ENCODE data around the gene MYO1A. TPM values are rescaled to one million over a fixed set of nuclear protein-coding genes. Genes with fewer than 3 reads are reported as not detected.

The MYO1A gene
- under 1 TPM; 0.61 to 0.97 TPM for total RNA-seq

- Mint-ChIP-seq H3K27ac (no peak within 1 kb of the TSS), H3K9me3 (no peaks in the 10 kb centered on the region), H3K27me3 (no peaks in the 10 kb centered on the region), H3K4me3 (no peak within 1 kb of the TSS), H3K36me3 (peaks cover 9% of the 10 kb centered on the region), H3K4me1 (ENCODE audit: low read depth) (peaks cover 21% of the 10 kb centered on the region)
- DNase-seq, result no peak
- intact Hi-C loops (cut with micrococcal nuclease), result no loop called here
- CTCF ChIA-PET, result interaction anchor here (0.9 to 5.7 kb wide), 8 partner anchors 11 to 69 kb away, joined by 3 to 42 read pairs (median 4); partner anchors contain the start of genes STAT6 and ZBTB39
- POLR2A ChIA-PET, result interaction anchor here (0.6 kb wide), 1 partner anchor 87 kb away, joined by 3 read pairs; no protein-coding TSS in a partner anchor
Observed at GRCh38 chr12:57049890-57050289, at the start of gene MYO1A. TSS of gene MYO1A (minus strand) at chr12:57050129. CDS start at chr12:57048323, 1,806 bp downstream.

- intact Hi-C loops (cut with micrococcal nuclease), result no loop called here
- H3K4me1 Mint-ChIP-seq (ENCODE audit: low read depth), result peaks cover 34% of the 10 kb centered on the region
- ChIA-PET CTCF (interaction anchor here (1.0 to 14.4 kb wide), 5 partner anchors 12 to 83 kb away, joined by 3 to 251 read pairs (median 7); partner anchors contain the start of genes NEMP1 and STAT6), POLR2A (interaction anchor here (0.5 to 9.6 kb wide), 5 partner anchors 9 to 25 kb away, joined by 3 to 83 read pairs (median 4); partner anchors contain the start of gene STAT6)
- peak overlapping the region; percentile 65 for H3K27ac Mint-ChIP-seq
- H3K36me3 Mint-ChIP-seq, result peaks cover 57% of the 10 kb centered on the region
- H3K4me3 Mint-ChIP-seq, result no peak overlapping the region
- no peak for DNase-seq
- H3K9me3 Mint-ChIP-seq, result no peaks in the 10 kb centered on the region
- no peaks in the 10 kb centered on the region for H3K27me3 Mint-ChIP-seq
Observed at GRCh38 chr12:57099047-57099714, 49.3 kb upstream of the MYO1A start.

GRCh38 chr12:57098546-57098945 is 48.6 kb upstream of the MYO1A start:
- intact Hi-C loops (cut with micrococcal nuclease), result no loop called here
- Mint-ChIP-seq H3K36me3 (peaks cover 55% of the 10 kb centered on the region), H3K27ac (peak overlapping the region; percentile 65)

DNA sequence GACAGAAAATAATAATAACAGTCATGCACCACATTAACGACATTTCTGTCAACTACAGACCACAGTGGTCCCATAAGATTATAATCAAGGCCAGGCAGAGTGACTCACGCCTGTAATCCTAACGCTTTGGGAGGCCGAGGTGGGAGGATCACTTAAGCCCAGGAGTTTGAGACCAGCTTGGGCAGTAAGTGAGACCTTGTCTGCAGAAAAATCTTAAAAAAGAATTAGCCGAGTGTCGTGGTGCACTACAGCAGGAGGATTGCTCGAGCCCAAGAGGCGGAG is 47.6 kb upstream of the MYO1A start:
- H3K9me3 Mint-ChIP-seq, result no peaks in the 10 kb centered on the region
- H3K4me1 Mint-ChIP-seq (ENCODE audit: low read depth), result peaks cover 41% of the 10 kb centered on the region
- H3K36me3 Mint-ChIP-seq, result peaks cover 65% of the 10 kb centered on the region
- ChIA-PET CTCF (interaction anchor here (0.7 to 14.4 kb wide), 3 partner anchors 10 to 23 kb away, joined by 4 to 251 read pairs (median 62); partner anchors contain the start of genes NEMP1 and STAT6), POLR2A (interaction anchor here (1.7 to 9.6 kb wide), 2 partner anchors 10 to 13 kb away, joined by 5 to 83 read pairs; partner anchors contain the start of gene STAT6)
- no peak overlapping the region for H3K27ac Mint-ChIP-seq
- no peak overlapping the region for H3K4me3 Mint-ChIP-seq
- DNase-seq, result no peak
- H3K27me3 Mint-ChIP-seq, result no peaks in the 10 kb centered on the region
- intact Hi-C loops (cut with micrococcal nuclease), result no loop called here

More at GRCh38 chr12:57098546-57098945, 48.6 kb upstream of the MYO1A start:
- no peak overlapping the region for H3K4me3 Mint-ChIP-seq
- ChIA-PET CTCF (interaction anchor here (1.0 to 14.4 kb wide), 4 partner anchors 13 to 83 kb away, joined by 3 to 251 read pairs (median 34); partner anchors contain the start of genes NEMP1 and STAT6), POLR2A (interaction anchor here (0.5 to 9.6 kb wide), 4 partner anchors 8 to 25 kb away, joined by 3 to 83 read pairs (median 6); partner anchors contain the start of gene STAT6)
- no peak for DNase-seq
- H3K4me1 Mint-ChIP-seq (ENCODE audit: low read depth), result peaks cover 32% of the 10 kb centered on the region
- no peaks in the 10 kb centered on the region for H3K27me3 Mint-ChIP-seq
- no peaks in the 10 kb centered on the region for H3K9me3 Mint-ChIP-seq

- intact Hi-C loops (cut with micrococcal nuclease), result no loop called here
- no peak overlapping the region for H3K4me3 Mint-ChIP-seq
- CTCF ChIA-PET, result interaction anchor here (7.8 to 14.4 kb wide), 2 partner anchors 15 to 22 kb away, joined by 62 to 251 read pairs; partner anchors contain the start of genes NEMP1 and STAT6
- DNase-seq, result peak; percentile 8
- H3K36me3 Mint-ChIP-seq, result peaks cover 63% of the 10 kb centered on the region
- no peaks in the 10 kb centered on the region for H3K27me3 Mint-ChIP-seq
- no peaks in the 10 kb centered on the region for H3K9me3 Mint-ChIP-seq
- H3K27ac Mint-ChIP-seq, result peak overlapping the region; percentile 92
- H3K4me1 Mint-ChIP-seq (ENCODE audit: low read depth), result peaks cover 41% of the 10 kb centered on the region
- POLR2A ChIA-PET, result interaction anchor here (0.9 to 9.6 kb wide), 4 partner anchors 9 to 32 kb away, joined by 3 to 83 read pairs (median 4); partner anchors contain the start of gene STAT6
Observed at GRCh38 chr12:57096748-57097553, 47.0 kb upstream of the MYO1A start.

DNA sequence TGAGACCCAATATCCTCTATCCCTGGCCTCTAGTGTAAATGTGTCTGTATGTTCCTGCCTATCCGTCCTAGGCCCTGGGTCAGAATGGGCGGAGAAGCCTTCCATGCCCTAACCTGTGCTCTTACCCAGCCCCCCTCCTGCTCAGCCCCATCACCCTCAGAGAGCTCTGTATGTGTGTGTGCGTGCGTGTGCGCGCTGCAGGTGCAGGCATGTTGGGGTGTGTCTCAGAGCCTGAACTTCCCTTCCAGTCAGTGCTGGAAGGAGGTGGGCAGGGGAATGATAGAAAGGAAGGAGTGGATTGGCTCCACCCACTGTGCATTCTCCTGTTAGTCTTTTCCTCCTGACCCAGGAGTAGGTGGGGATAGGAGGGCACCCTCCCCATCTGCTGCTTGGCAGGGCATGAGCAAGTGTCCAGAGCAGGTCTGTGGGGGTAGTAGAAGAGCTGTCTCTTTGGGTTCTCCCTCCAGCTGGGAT is 46.2 kb upstream of the MYO1A start:
- POLR2A ChIA-PET, result interaction anchor here (0.9 to 9.6 kb wide), 5 partner anchors 8 to 32 kb away, joined by 3 to 83 read pairs (median 4); partner anchors contain the start of genes NEMP1 and STAT6
- H3K36me3 Mint-ChIP-seq, result peaks cover 68% of the 10 kb centered on the region
- peak overlapping the region; percentile 92 for H3K27ac Mint-ChIP-seq
- peaks cover 45% of the 10 kb centered on the region for H3K4me1 Mint-ChIP-seq (ENCODE audit: low read depth)
- no peak overlapping the region for H3K4me3 Mint-ChIP-seq
- H3K27me3 Mint-ChIP-seq, result no peaks in the 10 kb centered on the region
- CTCF ChIA-PET, result interaction anchor here (1.2 to 14.4 kb wide), 3 partner anchors 12 to 22 kb away, joined by 3 to 251 read pairs (median 62); partner anchors contain the start of genes NEMP1 and STAT6
- intact Hi-C loops (cut with micrococcal nuclease), result no loop called here
- H3K9me3 Mint-ChIP-seq, result no peaks in the 10 kb centered on the region
- DNase-seq, result peak; percentile 6

GRCh38 chr12:57095440-57095839 is 45.5 kb upstream of the MYO1A start:
- ChIA-PET POLR2A (interaction anchor here (1.2 to 9.6 kb wide), 3 partner anchors 11 to 17 kb away, joined by 4 to 83 read pairs (median 4); partner anchors contain the start of genes NEMP1 and STAT6), CTCF (interaction anchor here (1.2 to 14.4 kb wide), 3 partner anchors 13 to 21 kb away, joined by 3 to 251 read pairs (median 62); partner anchors contain the start of genes NEMP1 and STAT6)
- Mint-ChIP-seq H3K4me3 (no peak overlapping the region), H3K27me3 (no peaks in the 10 kb centered on the region), H3K36me3 (peaks cover 73% of the 10 kb centered on the region), H3K27ac (peak overlapping the region; percentile 92), H3K9me3 (no peaks in the 10 kb centered on the region), H3K4me1 (ENCODE audit: low read depth) (peaks cover 52% of the 10 kb centered on the region)
- intact Hi-C loops (cut with micrococcal nuclease), result no loop called here
- DNase-seq, result peak; percentile 9

DNA sequence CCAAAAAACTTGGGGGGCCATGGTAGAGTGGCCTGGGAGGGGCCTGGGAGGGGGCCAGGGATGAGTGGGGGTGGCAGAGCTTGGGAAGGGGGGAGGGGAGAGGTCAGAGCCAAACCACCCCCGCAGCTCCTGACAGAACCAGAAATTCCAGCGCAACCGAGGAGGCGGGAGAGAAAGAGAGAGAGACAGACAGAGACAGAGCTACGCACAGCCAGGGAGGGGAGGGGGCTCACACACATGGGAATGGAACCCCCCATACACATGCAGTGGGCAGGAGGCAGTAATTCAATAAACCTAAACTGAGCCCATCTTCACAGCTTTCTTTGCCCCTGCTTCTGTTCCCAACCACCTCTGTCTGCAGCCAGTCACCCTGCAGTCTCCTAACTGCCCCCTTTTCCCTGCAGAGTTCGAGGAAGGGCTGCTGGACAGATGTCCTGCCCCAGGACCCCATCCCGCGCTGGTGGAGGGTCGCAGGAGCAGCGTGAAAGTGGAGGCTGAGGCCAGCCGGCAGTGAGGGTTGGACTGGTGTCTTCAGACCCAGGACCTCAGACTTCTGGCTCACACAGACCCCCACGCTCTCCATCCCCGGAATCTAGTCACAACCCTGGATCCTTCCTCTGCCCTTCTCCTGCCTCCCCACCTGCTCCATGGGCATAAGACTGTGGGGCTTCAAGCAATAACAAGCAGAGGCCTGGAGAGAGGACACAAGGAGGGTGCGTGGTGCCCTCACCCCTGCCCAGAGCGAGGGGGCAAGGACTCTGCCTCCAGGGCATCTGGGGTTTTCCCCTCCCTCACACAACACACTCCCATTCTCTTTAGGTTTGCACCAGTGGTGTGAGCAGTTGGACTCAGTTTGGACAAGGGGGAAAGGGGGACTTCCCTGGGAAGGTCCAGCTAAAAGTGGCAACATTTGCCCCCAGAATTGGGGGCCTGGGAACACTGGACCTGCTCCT is 44.6 kb upstream of the MYO1A start:
- no peaks in the 10 kb centered on the region for H3K27me3 Mint-ChIP-seq
- peaks cover 69% of the 10 kb centered on the region for H3K36me3 Mint-ChIP-seq

DNA sequence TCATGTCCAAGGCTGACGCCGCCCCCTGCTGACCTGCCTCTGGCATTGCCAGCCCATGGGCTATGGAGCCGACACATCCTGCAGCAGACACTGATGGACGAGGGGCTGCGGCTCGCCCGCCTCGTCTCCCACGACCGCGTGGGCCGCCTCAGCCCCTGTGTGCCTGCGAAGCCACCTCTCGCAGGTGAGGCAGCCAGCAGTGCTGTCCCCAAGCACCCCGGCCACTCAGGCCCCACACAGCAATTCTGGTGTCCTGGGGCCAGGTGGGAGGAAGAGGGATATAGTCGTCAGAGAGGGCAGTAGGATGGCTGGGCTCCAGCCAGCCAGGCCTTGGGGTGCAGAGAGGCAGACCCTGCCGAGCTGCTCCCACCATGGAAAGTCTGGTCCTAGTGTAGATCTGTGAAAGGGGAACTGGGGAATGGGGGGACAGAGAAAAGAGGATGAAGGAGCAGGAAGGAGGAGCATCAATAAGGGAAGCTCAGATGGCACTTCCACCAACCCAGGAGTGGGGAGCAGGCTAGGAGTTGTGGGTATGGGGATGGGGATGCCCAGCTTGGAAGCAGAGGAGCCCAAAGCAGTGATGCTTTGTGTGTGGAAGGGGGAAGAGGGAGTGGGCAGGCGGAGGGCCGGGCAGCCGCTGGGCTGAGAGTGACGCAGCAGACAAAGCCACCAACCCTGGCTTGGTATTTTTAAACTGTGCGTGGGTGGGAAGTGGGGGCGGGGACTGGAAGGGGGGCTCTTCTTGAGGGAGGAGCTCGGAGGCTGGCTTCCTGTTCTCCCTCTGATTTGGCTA is 43.7 kb upstream of the MYO1A start:
- ChIA-PET CTCF (interaction anchor here (0.7 to 14.4 kb wide), 18 partner anchors 10 to 92 kb away, joined by 3 to 251 read pairs (median 5); partner anchors contain the start of genes NEMP1 and STAT6), POLR2A (interaction anchor here (0.7 to 9.6 kb wide), 8 partner anchors 10 to 965 kb away, joined by 3 to 83 read pairs (median 4); partner anchors contain the start of gene STAT6)
- H3K27me3 Mint-ChIP-seq, result no peaks in the 10 kb centered on the region
- peaks cover 61% of the 10 kb centered on the region for H3K36me3 Mint-ChIP-seq
- H3K4me1 Mint-ChIP-seq (ENCODE audit: low read depth), result peaks cover 57% of the 10 kb centered on the region
- DNase-seq, result peak; percentile 88
- H3K27ac Mint-ChIP-seq, result peak overlapping the region; percentile 92
- H3K9me3 Mint-ChIP-seq, result no peaks in the 10 kb centered on the region
- H3K4me3 Mint-ChIP-seq, result peak overlapping the region; percentile 69
- intact Hi-C loops (cut with micrococcal nuclease), result loop anchor here (1.0 to 2.0 kb wide), 3 partner anchors 15 to 85 kb away; partner anchors contain the start of gene NEMP1

More for the DNA sequence above, 44.6 kb upstream of the MYO1A start:
- Mint-ChIP-seq H3K9me3 (no peaks in the 10 kb centered on the region), H3K4me3 (peak overlapping the region; percentile 7), H3K27ac (peak overlapping the region; percentile 92), H3K4me1 (ENCODE audit: low read depth) (peaks cover 59% of the 10 kb centered on the region)
- DNase-seq, result peak; percentile 10
- intact Hi-C loops (cut with micrococcal nuclease), result no loop called here
- POLR2A ChIA-PET, result interaction anchor here (0.7 to 9.6 kb wide), 9 partner anchors 9 to 966 kb away, joined by 3 to 83 read pairs (median 4); partner anchors contain the start of gene STAT6
- CTCF ChIA-PET, result interaction anchor here (0.7 to 14.4 kb wide), 12 partner anchors 9 to 93 kb away, joined by 3 to 251 read pairs (median 4); partner anchors contain the start of genes NEMP1 and STAT6
